DOHH2 (cell line): ENCODE measurements around the gene UPK1A.

Experiments used
- H3F3A ChIP-seq: fragments of 200-600 bp; sonication (generic), shearing (Covaris generic); 2 replicates; pipeline ENCODE4 v1.6.0; 2016; ENCODE audit warnings: antibody characterized with exemption, mild to moderate bottlenecking; ENCODE audit not compliant: control insufficient read depth, insufficient read depth
- H3K27ac ChIP-seq: fragments of 200-600 bp; sonication (generic); 2 replicates; pipeline ENCODE4 v1.5.1; 2014; ENCODE audit warnings: low read depth, mild to moderate bottlenecking, low read length, moderate library complexity
- H3K27me3 ChIP-seq: fragments of 200-600 bp; sonication (generic); 2 replicates; pipeline ENCODE4 v1.6.1; 2014; ENCODE audit warnings: mild to moderate bottlenecking, low read length, mixed read lengths; ENCODE audit not compliant: control insufficient read depth
- H3K36me3 ChIP-seq: fragments of 200-600 bp; sonication (generic); 2 replicates; pipeline ENCODE4 v1.6.1; 2014; ENCODE audit warnings: mild to moderate bottlenecking, low read length, moderate library complexity, mixed read lengths; ENCODE audit not compliant: control insufficient read depth
- H3K4me1 ChIP-seq: fragments of 200-600 bp; sonication (generic); 2 replicates; pipeline ENCODE4 v1.6.1; 2014; ENCODE audit warnings: mild to moderate bottlenecking, low read length, mixed read lengths; ENCODE audit not compliant: control insufficient read depth
- H3K4me2 ChIP-seq: fragments of 200-600 bp; sonication (generic); 2 replicates; pipeline ENCODE4 v1.6.0; 2014; ENCODE audit warnings: mild to moderate bottlenecking, low read length, moderate library complexity
- H3K4me3 ChIP-seq: fragments of 200-600 bp; sonication (generic); 2 replicates; pipeline ENCODE4 v1.5.1; 2014; ENCODE audit warnings: mild to moderate bottlenecking, low read length, mixed read lengths
- H3K79me2 ChIP-seq: fragments of 200-600 bp; sonication (generic); 2 replicates; pipeline ENCODE4 v1.6.1; 2014; ENCODE audit warnings: mild to moderate bottlenecking, low read length, mixed read lengths; ENCODE audit not compliant: control insufficient read depth
- H3K9me2 ChIP-seq: fragments of 200-600 bp; sonication (generic); replicated peaks from 2 replicates; pipeline ENCODE4 v1.6.1; 2014; ENCODE audit warnings: mild to moderate bottlenecking, low read length, mixed read lengths; ENCODE audit not compliant: control insufficient read depth
- H3K9me3 ChIP-seq: fragments of 200-600 bp; sonication (generic); 2 replicates; pipeline ENCODE4 v1.6.1; 2014; ENCODE audit warnings: antibody characterized with exemption, low read length, mixed read lengths; ENCODE audit not compliant: control insufficient read depth, insufficient read depth
- H4K20me1 ChIP-seq: fragments of 200-600 bp; sonication (generic); 2 replicates; pipeline ENCODE4 v1.6.0; 2014; ENCODE audit warnings: low read depth, mild to moderate bottlenecking, antibody characterized with exemption, low read length, moderate library complexity; ENCODE audit not compliant: control insufficient read depth, insufficient read depth
- EZH2phosphoT487 ChIP-seq: fragments of 200-600 bp; sonication (generic); IDR thresholded peaks from 2 replicates; pipeline ENCODE4 v1.6.1; 2017; ENCODE audit warnings: borderline replicate concordance, mild to moderate bottlenecking, antibody characterized with exemption, low read length, moderate library complexity, mixed read lengths
- TF ChIP-seq, protein P1 (sequence below): fragments of 200-600 bp; sonication (generic); IDR thresholded peaks from one replicate; pipeline ENCODE4 v1.5.1; 2014; ENCODE audit warnings: antibody characterized with exemption, mild to moderate bottlenecking, low read depth, low read length; ENCODE audit not compliant: poor library complexity, severe bottlenecking

UPK1A gene

DNA sequence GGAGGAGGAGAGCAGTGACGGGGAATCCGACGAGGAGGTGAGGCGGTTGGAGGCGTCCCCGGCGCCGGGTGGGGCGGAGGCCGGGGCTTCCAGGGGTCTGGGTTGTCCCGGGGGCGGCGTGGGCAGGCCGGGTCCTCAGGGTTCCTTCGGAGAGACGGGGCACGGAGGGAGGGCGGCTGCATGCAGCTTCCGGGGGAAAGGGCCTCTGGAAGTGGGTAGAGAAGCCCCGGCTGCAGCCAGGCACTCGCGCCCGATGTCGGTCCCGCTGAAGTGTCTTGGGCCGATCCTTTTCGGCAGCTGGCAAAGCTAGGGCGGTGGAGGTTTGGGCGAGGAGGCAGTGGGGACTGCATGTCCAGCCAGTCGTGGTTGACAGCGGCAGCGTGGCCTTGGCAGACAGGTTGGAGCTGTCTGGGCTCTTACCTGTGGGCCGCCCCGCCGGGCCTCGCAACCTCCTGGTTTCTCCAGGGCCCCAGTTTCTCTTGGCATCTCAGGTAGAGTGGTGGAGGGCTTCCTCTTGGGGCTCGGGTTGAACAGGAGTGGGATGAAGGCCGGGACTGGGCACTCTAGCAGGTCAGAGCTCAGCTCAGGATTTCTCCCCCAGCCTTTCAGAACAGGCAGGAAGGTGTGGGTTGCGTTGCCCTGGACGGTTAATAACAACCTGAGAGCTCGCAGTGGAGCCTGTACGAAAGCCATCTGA is 52.2 kb downstream of the UPK1A start:
- H3K4me1 ChIP-seq: peaks cover 24% of the 10 kb centered on the region
- H3K4me3 ChIP-seq: peak overlapping the region; percentile 98
- no peaks in the 10 kb centered on the region for H3F3A ChIP-seq
- peaks cover 10% of the 10 kb centered on the region; the same call in 1 of the 2 replicates for H4K20me1 ChIP-seq
- H3K27ac ChIP-seq: peak overlapping the region; percentile 48; the same call in 1 of the 2 replicates
- no peaks in the 10 kb centered on the region for H3K9me3 ChIP-seq
- TF ChIP-seq, protein P1, sequence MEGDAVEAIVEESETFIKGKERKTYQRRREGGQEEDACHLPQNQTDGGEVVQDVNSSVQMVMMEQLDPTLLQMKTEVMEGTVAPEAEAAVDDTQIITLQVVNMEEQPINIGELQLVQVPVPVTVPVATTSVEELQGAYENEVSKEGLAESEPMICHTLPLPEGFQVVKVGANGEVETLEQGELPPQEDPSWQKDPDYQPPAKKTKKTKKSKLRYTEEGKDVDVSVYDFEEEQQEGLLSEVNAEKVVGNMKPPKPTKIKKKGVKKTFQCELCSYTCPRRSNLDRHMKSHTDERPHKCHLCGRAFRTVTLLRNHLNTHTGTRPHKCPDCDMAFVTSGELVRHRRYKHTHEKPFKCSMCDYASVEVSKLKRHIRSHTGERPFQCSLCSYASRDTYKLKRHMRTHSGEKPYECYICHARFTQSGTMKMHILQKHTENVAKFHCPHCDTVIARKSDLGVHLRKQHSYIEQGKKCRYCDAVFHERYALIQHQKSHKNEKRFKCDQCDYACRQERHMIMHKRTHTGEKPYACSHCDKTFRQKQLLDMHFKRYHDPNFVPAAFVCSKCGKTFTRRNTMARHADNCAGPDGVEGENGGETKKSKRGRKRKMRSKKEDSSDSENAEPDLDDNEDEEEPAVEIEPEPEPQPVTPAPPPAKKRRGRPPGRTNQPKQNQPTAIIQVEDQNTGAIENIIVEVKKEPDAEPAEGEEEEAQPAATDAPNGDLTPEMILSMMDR: no peak
- no peaks in the 10 kb centered on the region for H3K9me2 ChIP-seq
- H3K36me3 ChIP-seq: peaks cover 35% of the 10 kb centered on the region
- H3K79me2 ChIP-seq: peaks cover 43% of the 10 kb centered on the region
- peak overlapping the region; percentile 90 for H3K4me2 ChIP-seq
- H3K27me3 ChIP-seq: no peaks in the 10 kb centered on the region

DNA sequence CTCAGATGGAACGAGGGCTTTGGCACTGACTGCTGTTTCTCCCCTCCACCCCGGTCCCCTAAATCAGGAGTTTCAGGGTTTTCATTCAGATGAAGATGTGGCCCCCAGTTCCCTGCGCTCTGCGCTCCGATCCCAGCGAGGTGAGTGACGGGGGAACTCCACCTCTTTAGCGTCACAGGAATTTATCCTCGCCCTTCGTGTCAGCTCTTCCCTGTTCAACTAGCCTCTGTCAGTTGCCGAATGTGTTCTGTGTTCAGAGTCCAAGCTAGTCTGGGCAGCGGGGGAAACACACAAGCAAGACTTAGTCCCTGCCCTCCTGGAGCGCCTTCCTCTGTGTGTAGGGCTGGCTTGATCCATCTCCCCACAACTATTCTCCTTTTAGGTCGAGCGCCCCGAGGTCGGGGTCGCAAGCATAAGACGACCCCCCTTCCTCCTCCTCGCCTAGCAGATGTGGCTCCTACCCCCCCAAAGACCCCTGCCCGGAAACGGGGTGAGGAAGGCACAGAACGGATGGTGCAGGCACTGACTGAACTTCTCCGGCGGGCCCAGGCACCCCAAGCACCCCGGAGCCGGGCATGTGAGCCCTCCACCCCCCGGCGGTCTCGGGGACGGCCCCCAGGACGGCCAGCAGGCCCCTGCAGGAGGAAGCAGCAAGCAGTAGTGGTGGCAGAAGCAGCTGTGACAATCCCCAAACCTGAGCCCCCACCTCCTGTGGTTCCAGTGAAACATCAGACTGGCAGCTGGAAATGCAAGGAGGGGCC is 53.3 kb downstream of the UPK1A start:
- peaks cover 43% of the 10 kb centered on the region for H3K79me2 ChIP-seq
- H3K9me3 ChIP-seq: no peaks in the 10 kb centered on the region

DNA sequence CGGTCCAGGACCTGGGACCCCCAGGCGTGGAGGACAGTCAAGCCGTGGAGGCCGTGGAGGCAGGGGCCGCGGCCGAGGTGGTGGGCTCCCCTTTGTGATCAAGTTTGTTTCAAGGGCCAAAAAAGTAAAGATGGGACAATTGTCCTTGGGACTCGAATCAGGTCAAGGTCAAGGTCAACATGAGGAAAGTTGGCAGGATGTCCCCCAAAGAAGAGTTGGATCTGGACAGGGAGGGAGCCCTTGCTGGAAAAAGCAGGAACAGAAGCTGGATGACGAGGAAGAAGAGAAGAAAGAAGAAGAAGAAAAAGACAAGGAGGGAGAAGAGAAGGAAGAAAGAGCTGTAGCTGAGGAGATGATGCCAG is 53.8 kb downstream of the UPK1A start:
- no peaks in the 10 kb centered on the region for H3F3A ChIP-seq
- no peak overlapping the region for H3K4me2 ChIP-seq
- H3K79me2 ChIP-seq: peaks cover 43% of the 10 kb centered on the region
- no peaks in the 10 kb centered on the region for H3K9me3 ChIP-seq
- H3K9me2 ChIP-seq: no peaks in the 10 kb centered on the region
- peaks cover 24% of the 10 kb centered on the region for H3K4me1 ChIP-seq
- peaks cover 52% of the 10 kb centered on the region for H3K36me3 ChIP-seq
- H3K27me3 ChIP-seq: no peaks in the 10 kb centered on the region
- TF ChIP-seq EZH2phosphoT487: no peak
- TF ChIP-seq, protein P1: no peak
- H4K20me1 ChIP-seq: peaks cover 10% of the 10 kb centered on the region; the same call in 1 of the 2 replicates
- H3K4me3 ChIP-seq: no peak overlapping the region
- no peak overlapping the region for H3K27ac ChIP-seq

More for the DNA sequence above, 53.3 kb downstream of the UPK1A start:
- no peaks in the 10 kb centered on the region for H3K9me2 ChIP-seq
- peaks cover 46% of the 10 kb centered on the region for H3K36me3 ChIP-seq
- peaks cover 10% of the 10 kb centered on the region; the same call in 1 of the 2 replicates for H4K20me1 ChIP-seq
- H3K27ac ChIP-seq: no peak overlapping the region
- H3K27me3 ChIP-seq: no peaks in the 10 kb centered on the region
- peak overlapping the region; percentile 90 for H3K4me2 ChIP-seq
- H3F3A ChIP-seq: no peaks in the 10 kb centered on the region
- TF ChIP-seq, protein P1: no peak
- TF ChIP-seq EZH2phosphoT487: no peak
- H3K4me3 ChIP-seq: peak overlapping the region; percentile 98
- peaks cover 24% of the 10 kb centered on the region for H3K4me1 ChIP-seq
